ENCODE data around the gene BOC. TPM values are rescaled to one million over a fixed set of nuclear protein-coding genes. Genes with fewer than 3 reads are reported as not detected.
A peak's percentile ranks its signal among the peaks of the same experiment; 100 is the strongest.

Gene BOC
- total RNA-seq, 1 experiment from 2014 or later = 1.2 TPM

GRCh38 chr3:113166719-113167492, 44.5 kb upstream of the BOC start:
- intact Hi-C loops (cut with micrococcal nuclease; ENCODE audit: unreplicated experiment) = no loop called here
- CTCF ChIA-PET = no interaction called here
- DNase-seq (ENCODE audit: low spot score) = peak; percentile 88
- peaks cover 29% of the 10 kb centered on the region for H3K4me1 ChIP-seq (ENCODE audit: insufficient read depth, low read length, poor library complexity, severe bottlenecking)
- POLR2A ChIA-PET (ENCODE audit: low non-redundant PET) = no interaction called here
- peak overlapping the region; percentile 18 for H3K27ac ChIP-seq (ENCODE audit: low read depth, low read length, poor library complexity, severe bottlenecking)
- BruUV-seq (replicated peaks) = no TSS peak
- H3K27me3 ChIP-seq (replicated peaks; ENCODE audit: insufficient read depth, low read depth, low read length, poor library complexity) = no peaks in the 10 kb centered on the region
- H3K9me3 ChIP-seq (ENCODE audit: low read depth, low read length, poor library complexity, severe bottlenecking) = no peaks in the 10 kb centered on the region
- H3K4me3 ChIP-seq (ENCODE audit: low read depth, low read length, poor library complexity, severe bottlenecking) = no peak overlapping the region
- no peaks in the 10 kb centered on the region for H3K36me3 ChIP-seq (ENCODE audit: insufficient read depth, low read length, poor library complexity, severe bottlenecking)
- no peak for TF ChIP-seq EZH2 (IDR thresholded peaks at IDR 0.05; ENCODE audit: borderline replicate concordance, low read depth, low read length, poor library complexity, severe bottlenecking)
- TF ChIP-seq, protein P1, sequence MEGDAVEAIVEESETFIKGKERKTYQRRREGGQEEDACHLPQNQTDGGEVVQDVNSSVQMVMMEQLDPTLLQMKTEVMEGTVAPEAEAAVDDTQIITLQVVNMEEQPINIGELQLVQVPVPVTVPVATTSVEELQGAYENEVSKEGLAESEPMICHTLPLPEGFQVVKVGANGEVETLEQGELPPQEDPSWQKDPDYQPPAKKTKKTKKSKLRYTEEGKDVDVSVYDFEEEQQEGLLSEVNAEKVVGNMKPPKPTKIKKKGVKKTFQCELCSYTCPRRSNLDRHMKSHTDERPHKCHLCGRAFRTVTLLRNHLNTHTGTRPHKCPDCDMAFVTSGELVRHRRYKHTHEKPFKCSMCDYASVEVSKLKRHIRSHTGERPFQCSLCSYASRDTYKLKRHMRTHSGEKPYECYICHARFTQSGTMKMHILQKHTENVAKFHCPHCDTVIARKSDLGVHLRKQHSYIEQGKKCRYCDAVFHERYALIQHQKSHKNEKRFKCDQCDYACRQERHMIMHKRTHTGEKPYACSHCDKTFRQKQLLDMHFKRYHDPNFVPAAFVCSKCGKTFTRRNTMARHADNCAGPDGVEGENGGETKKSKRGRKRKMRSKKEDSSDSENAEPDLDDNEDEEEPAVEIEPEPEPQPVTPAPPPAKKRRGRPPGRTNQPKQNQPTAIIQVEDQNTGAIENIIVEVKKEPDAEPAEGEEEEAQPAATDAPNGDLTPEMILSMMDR (conservative IDR thresholded peaks at IDR 0.05; ENCODE audit: low read depth, low read length) = no peak

GRCh38 chr3:113167825-113168801, 43.2 kb upstream of the BOC start:
- ChIA-PET POLR2A (ENCODE audit: low non-redundant PET) (no interaction called here), CTCF (no interaction called here)
- Histone ChIP-seq H3K9me3 (ENCODE audit: low read depth, low read length, poor library complexity, severe bottlenecking) (no peaks in the 10 kb centered on the region), H3K4me3 (ENCODE audit: low read depth, low read length, poor library complexity, severe bottlenecking) (no peak overlapping the region), H3K27ac (ENCODE audit: low read depth, low read length, poor library complexity, severe bottlenecking) (no peak overlapping the region), H3K27me3 (replicated peaks; ENCODE audit: insufficient read depth, low read depth, low read length, poor library complexity) (no peaks in the 10 kb centered on the region), H3K4me1 (ENCODE audit: insufficient read depth, low read length, poor library complexity, severe bottlenecking) (peaks cover 29% of the 10 kb centered on the region), H3K36me3 (ENCODE audit: insufficient read depth, low read length, poor library complexity, severe bottlenecking) (no peaks in the 10 kb centered on the region)
- no peak for TF ChIP-seq EZH2 (IDR thresholded peaks at IDR 0.05; ENCODE audit: borderline replicate concordance, low read depth, low read length, poor library complexity, severe bottlenecking)
- TF ChIP-seq, protein P1 (conservative IDR thresholded peaks at IDR 0.05; ENCODE audit: low read depth, low read length) = no peak
- DNase-seq (ENCODE audit: low spot score) = peak; percentile 41
- intact Hi-C loops (cut with micrococcal nuclease; ENCODE audit: unreplicated experiment) = no loop called here
- no TSS peak for BruUV-seq (replicated peaks)

GRCh38 chr3:113169891-113170452, 41.4 kb upstream of the BOC start:
- ChIA-PET CTCF (no interaction called here), POLR2A (ENCODE audit: low non-redundant PET) (no interaction called here)
- Histone ChIP-seq H3K9me3 (ENCODE audit: low read depth, low read length, poor library complexity, severe bottlenecking) (no peaks in the 10 kb centered on the region), H3K4me3 (ENCODE audit: low read depth, low read length, poor library complexity, severe bottlenecking) (no peak overlapping the region), H3K27me3 (replicated peaks; ENCODE audit: insufficient read depth, low read depth, low read length, poor library complexity) (no peaks in the 10 kb centered on the region), H3K36me3 (ENCODE audit: insufficient read depth, low read length, poor library complexity, severe bottlenecking) (no peaks in the 10 kb centered on the region), H3K27ac (ENCODE audit: low read depth, low read length, poor library complexity, severe bottlenecking) (no peak overlapping the region), H3K4me1 (ENCODE audit: insufficient read depth, low read length, poor library complexity, severe bottlenecking) (peaks cover 29% of the 10 kb centered on the region)
- TF ChIP-seq, protein P1 (conservative IDR thresholded peaks at IDR 0.05; ENCODE audit: low read depth, low read length) = no peak
- no peak for TF ChIP-seq EZH2 (IDR thresholded peaks at IDR 0.05; ENCODE audit: borderline replicate concordance, low read depth, low read length, poor library complexity, severe bottlenecking)
- no peak for DNase-seq (ENCODE audit: low spot score)
- intact Hi-C loops (cut with micrococcal nuclease; ENCODE audit: unreplicated experiment) = no loop called here
- BruUV-seq (replicated peaks) = no TSS peak
